ENCODE results near the gene S1PR4.

GRCh38 chr19:3204646-3205275 lies 26.2 kb downstream of the S1PR4 start:
- TF ChIP-seq CTCF (IDR thresholded peaks at IDR 0.05) = no peak
- no peak for TF ChIP-seq EZH2 (IDR thresholded peaks at IDR 0.05; ENCODE audit: borderline replicate concordance, insufficient read depth, low read depth, low read length, poor library complexity, severe bottlenecking)

Measured in B cell (primary cell).